Tibial nerve (tissue), 3 donors: ENCODE measurements around the gene ZNF770.

ENCODE experiments used
- POLR2A ChIP-seq, 2 donors: fragments of 450-650 bp; IDR thresholded peaks; one replicate each; pipeline ENCODE4 v1.6.1; 2017; ENCODE audit warnings: antibody characterized with exemption in 2 of 2, mild to moderate bottlenecking in 2 of 2, moderate library complexity in 2 of 2
- TF ChIP-seq, protein P1 (sequence below), 5 experiments: fragments of 200-600 bp in 3 of 5; fragments of 450-650 bp in 2 of 5; sonication (generic) in 3 of 5; IDR thresholded peaks; one replicate each; pipeline ENCODE4 v1.5.1; 2016 to 2019; ENCODE audit warnings: antibody characterized with exemption in 5 of 5, mild to moderate bottlenecking in 3 of 5, moderate library complexity in 2 of 5

DNA sequence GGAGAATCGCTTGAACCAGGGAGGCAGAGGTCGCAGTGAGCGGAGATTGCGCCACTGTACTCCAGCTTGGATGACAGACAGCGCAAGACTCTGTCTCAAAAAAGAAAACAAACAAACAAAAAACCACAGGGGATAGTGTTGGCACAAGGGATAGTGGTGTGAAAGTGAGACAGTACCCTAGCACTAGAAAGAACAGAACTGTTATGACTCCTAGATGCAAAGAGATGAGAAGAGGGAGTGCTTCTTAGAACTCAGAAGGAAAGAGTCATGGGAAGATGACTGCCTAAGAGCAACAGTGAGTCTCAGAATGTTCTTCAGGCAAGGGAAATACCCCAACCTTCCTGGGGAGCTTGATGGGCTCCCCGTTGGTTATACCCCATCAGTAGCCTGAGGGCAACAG is 17.8 kb upstream of the ZNF770 start:
- TF ChIP-seq, protein P1, sequence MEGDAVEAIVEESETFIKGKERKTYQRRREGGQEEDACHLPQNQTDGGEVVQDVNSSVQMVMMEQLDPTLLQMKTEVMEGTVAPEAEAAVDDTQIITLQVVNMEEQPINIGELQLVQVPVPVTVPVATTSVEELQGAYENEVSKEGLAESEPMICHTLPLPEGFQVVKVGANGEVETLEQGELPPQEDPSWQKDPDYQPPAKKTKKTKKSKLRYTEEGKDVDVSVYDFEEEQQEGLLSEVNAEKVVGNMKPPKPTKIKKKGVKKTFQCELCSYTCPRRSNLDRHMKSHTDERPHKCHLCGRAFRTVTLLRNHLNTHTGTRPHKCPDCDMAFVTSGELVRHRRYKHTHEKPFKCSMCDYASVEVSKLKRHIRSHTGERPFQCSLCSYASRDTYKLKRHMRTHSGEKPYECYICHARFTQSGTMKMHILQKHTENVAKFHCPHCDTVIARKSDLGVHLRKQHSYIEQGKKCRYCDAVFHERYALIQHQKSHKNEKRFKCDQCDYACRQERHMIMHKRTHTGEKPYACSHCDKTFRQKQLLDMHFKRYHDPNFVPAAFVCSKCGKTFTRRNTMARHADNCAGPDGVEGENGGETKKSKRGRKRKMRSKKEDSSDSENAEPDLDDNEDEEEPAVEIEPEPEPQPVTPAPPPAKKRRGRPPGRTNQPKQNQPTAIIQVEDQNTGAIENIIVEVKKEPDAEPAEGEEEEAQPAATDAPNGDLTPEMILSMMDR (IDR thresholded peaks at IDR 0.05) = no peak
- no peak for TF ChIP-seq POLR2A (IDR thresholded peaks at IDR 0.05)
